ENCODE measurements around the gene KRTAP3-2.
"Not testable (repeated sequence)": the region's sequence is repeated elsewhere in the genome, so short reads cannot be mapped to it uniquely, and the experiment has no call there.

KRTAP3-2 gene

GRCh38 chr17:40999563-40999962 is at the start of gene KRTAP3-2:
KRTAP3-2 (minus strand) TSS chr17:40999906; CDS start chr17:40999853, 53 bp downstream.
- DNase-seq (ENCODE audit: low read depth) = not testable (repeated sequence)

- peak; percentile 36 for DNase-seq (ENCODE audit: low read depth)
Observed at GRCh38 chr17:41049110-41049509, 49.4 kb upstream of the KRTAP3-2 start.

- no peak for DNase-seq (ENCODE audit: low read depth)
Observed at GRCh38 chr17:41048441-41048840, 48.7 kb upstream of the KRTAP3-2 start.

- DNase-seq (ENCODE audit: low read depth) = not testable (repeated sequence)
Observed at GRCh38 chr17:41046735-41047465, 47.2 kb upstream of the KRTAP3-2 start, which contains the start of gene KRTAP2-1. KRTAP2-1 (minus strand) TSS chr17:41047316; CDS start chr17:41047267, 49 bp downstream.

GRCh38 chr17:41042953-41043352 is 43.2 kb upstream of the KRTAP3-2 start:
- DNase-seq (ENCODE audit: low read depth) = no peak

GRCh38 chr17:41040783-41041571 is 41.3 kb upstream of the KRTAP3-2 start, which contains the start of gene KRTAP1-1:
KRTAP1-1 (minus strand) TSS chr17:41041450; CDS start chr17:41041397, 53 bp downstream.
- not testable (repeated sequence) for DNase-seq (ENCODE audit: low read depth)

- DNase-seq (ENCODE audit: low read depth) = no peak
Observed at GRCh38 chr17:41037853-41038350, 38.2 kb upstream of the KRTAP3-2 start.

- not testable (repeated sequence) for DNase-seq (ENCODE audit: low read depth)
Observed at GRCh38 chr17:41034346-41034935, 34.7 kb upstream of the KRTAP3-2 start, which contains the start of gene KRTAP1-3. KRTAP1-3 (minus strand) TSS chr17:41034874; CDS start chr17:41034821, 53 bp downstream.

GRCh38 chr17:41029633-41030245 is 30.0 kb upstream of the KRTAP3-2 start, which contains the start of gene KRTAP1-4:
KRTAP1-4 (minus strand) TSS chr17:41030195; CDS start chr17:41030078, 117 bp downstream.
- DNase-seq (ENCODE audit: low read depth) = no peak

GRCh38 chr17:41026715-41027471 is 27.2 kb upstream of the KRTAP3-2 start, which contains the start of gene KRTAP1-5:
KRTAP1-5 (minus strand) TSS chr17:41027208; CDS start chr17:41027155, 53 bp downstream.
- peak; percentile 82 for DNase-seq (ENCODE audit: low read depth)

GRCh38 chr17:41024697-41025096 is 25.0 kb upstream of the KRTAP3-2 start:
- peak; percentile 21 for DNase-seq (ENCODE audit: low read depth)

- DNase-seq (ENCODE audit: low read depth) = no peak
Observed at GRCh38 chr17:41020336-41020735, 20.6 kb upstream of the KRTAP3-2 start.

- DNase-seq (ENCODE audit: low read depth) = no peak
Observed at GRCh38 chr17:41019415-41019814, 19.7 kb upstream of the KRTAP3-2 start.

- DNase-seq (ENCODE audit: low read depth) = no peak
Observed at GRCh38 chr17:41018541-41018940, 18.8 kb upstream of the KRTAP3-2 start.

GRCh38 chr17:41016578-41017215 is 17.0 kb upstream of the KRTAP3-2 start:
- no peak for DNase-seq (ENCODE audit: low read depth)

- DNase-seq (ENCODE audit: low read depth) = no peak
Observed at GRCh38 chr17:41015454-41015853, 15.7 kb upstream of the KRTAP3-2 start.

- no peak for DNase-seq (ENCODE audit: low read depth)
Observed at GRCh38 chr17:41013606-41014005, 13.9 kb upstream of the KRTAP3-2 start.

- DNase-seq (ENCODE audit: low read depth) = no peak
Observed at GRCh38 chr17:41013181-41013580, 13.5 kb upstream of the KRTAP3-2 start.

GRCh38 chr17:41012326-41013120 is 12.8 kb upstream of the KRTAP3-2 start:
- DNase-seq (ENCODE audit: low read depth) = no peak
